ENCODE results near the gene MTRFR.

GRCh38 chr12:123280971-123281370, 47.7 kb downstream of the MTRFR start:
- no peak for TF ChIP-seq CTCF (IDR thresholded peaks at IDR 0.05)
- no peak for TF ChIP-seq POLR2AphosphoS5 (IDR thresholded peaks at IDR 0.05)
- TF ChIP-seq POLR2A (IDR thresholded peaks at IDR 0.05) = no peak
